Endothelial cell of umbilical vein (primary cell): ENCODE data around the gene SLC6A9. TPM values are rescaled to one million over a fixed set of nuclear protein-coding genes. Genes with fewer than 3 reads are reported as not detected.

Source experiments
- BruUV-seq: library from RNA; stranded (reverse); fragments of 400-500 nt; replicated peaks from 2 replicates; lab custom pipeline; 2021; lab: Mats Ljungman, UMichigan
- CTCF ChIA-PET: fragments of 300-600, 350-600 bp; sonication (Branson Sonifier 250); formaldehyde crosslinking; loops from one replicate; lab custom pipeline; 2021; ENCODE audit warnings: antibody characterized with exemption, inconsistent platforms; lab: Charles Lee
- POLR2A ChIA-PET: fragments of 300-600, 350-600 bp; sonication (Branson Sonifier 250); formaldehyde crosslinking; loops from one replicate; lab custom pipeline; 2021; ENCODE audit warnings: antibody characterized with exemption, inconsistent platforms; lab: Charles Lee
- DNase-seq: peaks from one replicate; pipeline ENCODE4 v3.0.0-alpha.2; 2011; ENCODE audit warnings: low read depth, low spot score
- FAIRE-seq: peaks from 2 replicates; lab custom pipeline; 2011; peaks lifted over from hg19 to GRCh38; lab: Jason Lieb, UNC
- H2AFZ ChIP-seq: 2 replicates; pipeline ENCODE4 v1.6.0; 2012; ENCODE audit warnings: low read depth, low read length, control low read depth, inconsistent platforms
- H3K27ac ChIP-seq: 2 replicates; pipeline ENCODE4 v1.5.1; 2011; ENCODE audit warnings: low read depth, mild to moderate bottlenecking, control low read depth, low read length, moderate library complexity; ENCODE audit not compliant: insufficient read depth
- H3K27me3 ChIP-seq, 2 experiments: 2 replicates each; pipeline versions ENCODE4 v1.6.0 to v1.6.1; 2011; ENCODE audit warnings: low read length in 2 of 2, mixed read lengths in 1 of 2; ENCODE audit not compliant: control insufficient read depth in 2 of 2, insufficient read depth in 2 of 2
- H3K36me3 ChIP-seq, 2 experiments: 2 replicates in 1 of 2; 3 replicates in 1 of 2; pipeline ENCODE4 v1.5.1; 2011; ENCODE audit warnings: low read length in 2 of 2, mild to moderate bottlenecking in 1 of 2, moderate library complexity in 1 of 2; ENCODE audit not compliant: control insufficient read depth in 2 of 2, insufficient read depth in 2 of 2; ENCODE audit errors: extremely low read depth in 1 of 2
- H3K4me1 ChIP-seq: 3 replicates; pipeline ENCODE4 v1.5.1; 2011; ENCODE audit warnings: mild to moderate bottlenecking, low read length; ENCODE audit not compliant: control insufficient read depth, insufficient read depth; ENCODE audit errors: extremely low read depth
- H3K4me2 ChIP-seq: 2 replicates; pipeline ENCODE4 v1.6.1; 2011; ENCODE audit warnings: low read length, control low read depth, mixed read lengths; ENCODE audit not compliant: insufficient read depth
- H3K4me3 ChIP-seq, 3 experiments: fragments of 200-600 bp in 1 of 3; sonication (generic), shearing (Covaris generic) in 1 of 3; replicated peaks in 1 of 3; 2 replicates each; pipeline ENCODE4 v1.5.1; 2011 to 2016; ENCODE audit warnings: control low read depth in 3 of 3, low read length in 3 of 3, mild to moderate bottlenecking in 2 of 3, inconsistent platforms in 1 of 3, low read depth in 1 of 3, moderate library complexity in 1 of 3; ENCODE audit not compliant: insufficient read depth in 1 of 3
- H3K79me2 ChIP-seq: 2 replicates; pipeline ENCODE4 v1.6.0; 2012; ENCODE audit warnings: low read length, inconsistent platforms; ENCODE audit not compliant: control insufficient read depth, insufficient read depth
- H3K9ac ChIP-seq: replicated peaks from 2 replicates; pipeline ENCODE3; 2011; ENCODE audit warnings: low read length, control low read depth; ENCODE audit not compliant: insufficient read depth; ENCODE audit errors: extremely low read depth
- H3K9me1 ChIP-seq: replicated peaks from 3 replicates; pipeline ENCODE4 v1.6.0; 2011; ENCODE audit warnings: mild to moderate bottlenecking, low read length; ENCODE audit not compliant: control insufficient read depth, insufficient read depth; ENCODE audit errors: extremely low read depth
- H3K9me3 ChIP-seq: replicated peaks from 2 replicates; pipeline ENCODE4 v1.5.1; 2012; ENCODE audit warnings: low read length, inconsistent platforms; ENCODE audit not compliant: control insufficient read depth, insufficient read depth
- H4K20me1 ChIP-seq: replicated peaks from 2 replicates; pipeline ENCODE3; 2011; ENCODE audit warnings: mild to moderate bottlenecking, low read length; ENCODE audit not compliant: control insufficient read depth, insufficient read depth; ENCODE audit errors: extremely low read depth
- EZH2 ChIP-seq: IDR thresholded peaks from 2 replicates; pipeline ENCODE4 v1.6.1; 2012; ENCODE audit warnings: borderline replicate concordance, low read depth, mild to moderate bottlenecking, moderate library complexity, low read length, inconsistent platforms; ENCODE audit not compliant: severe bottlenecking
- FOS ChIP-seq: IDR thresholded peaks from 2 replicates; pipeline ENCODE4 v1.6.1; 2011; ENCODE audit warnings: mild to moderate bottlenecking, low read length, moderate library complexity, borderline replicate concordance; ENCODE audit not compliant: insufficient read depth
- GATA2 ChIP-seq: IDR thresholded peaks from 2 replicates; pipeline ENCODE4 v1.7.0; 2011; ENCODE audit warnings: low read depth, mild to moderate bottlenecking, moderate library complexity, mixed read lengths, low read length; ENCODE audit not compliant: insufficient read length, insufficient read depth
- JUN ChIP-seq: IDR thresholded peaks from 2 replicates; pipeline ENCODE4 v1.6.1; 2011; ENCODE audit warnings: borderline replicate concordance, low read depth; ENCODE audit not compliant: insufficient read length, insufficient read depth
- MYC ChIP-seq: IDR thresholded peaks from one replicate; pipeline ENCODE4 v1.6.1; 2011; ENCODE audit warnings: mild to moderate bottlenecking, low read depth, low read length
- POLR2A ChIP-seq: IDR thresholded peaks from 2 replicates; pipeline ENCODE4 v1.6.1; 2012; ENCODE audit warnings: low read depth, mild to moderate bottlenecking, control low read depth, low read length
- POLR2AphosphoS5 ChIP-seq: IDR thresholded peaks from 2 replicates; pipeline ENCODE4 v1.6.1; 2012; ENCODE audit warnings: low read depth, mild to moderate bottlenecking, control low read depth, low read length, moderate library complexity; ENCODE audit not compliant: insufficient read depth
- dilution Hi-C: fragments of 300-500 bp; cut with MboI; formaldehyde crosslinking; loops from one replicate; pipeline ENCODE4 v1.15.0; 2019; ENCODE audit warnings: low sequenced_read_pairs; ENCODE audit not compliant: extremely low pct_ligation_motif_present
- intact Hi-C: fragments of 100-400 bp; cut with micrococcal nuclease; formaldehyde crosslinking; loops from one replicate; pipeline ENCODE4 v1.10.0; 2022
- polyA plus RNA-seq, 4 experiments: library from polyadenylated mRNA; depleted of rRNA in 3 of 4; stranded (reverse) in 3 of 4; unstranded in 1 of 4; fragments of >200 nt; gene quantifications; 2 replicates each; pipeline versions ENCODE4 v1.2.1 to v1.2.3, GENCODE V29; 2011 to 2012; ENCODE audit warnings: missing spikeins in 1 of 4
- total RNA-seq: library from RNA; stranded (reverse); gene quantifications from 2 replicates; pipeline ENCODE4 v1.2.3, GENCODE V29; 2021
- TF ChIP-seq, protein P1 (sequence below): IDR thresholded peaks from 2 replicates; pipeline ENCODE4 v1.6.1; 2011; ENCODE audit not compliant: insufficient read depth, insufficient read length
- TF ChIP-seq, protein P2 (sequence below), 2 donors: IDR thresholded peaks; 1 replicate in 1 of 2; 2 replicates in 1 of 2; pipeline ENCODE4 v1.5.1; 2011; ENCODE audit warnings: low read length in 2 of 2, mild to moderate bottlenecking in 2 of 2, moderate library complexity in 2 of 2, control low read depth in 1 of 2, inconsistent platforms in 1 of 2, low read depth in 1 of 2; ENCODE audit not compliant: insufficient read depth in 1 of 2; ENCODE audit errors: extremely low read depth in 1 of 2

Gene SLC6A9
- total and polyA plus RNA-seq, 2 donors (not counting 3 experiments of a cell fraction or from before 2014, with no cell fraction given) = 0.80 to 1.5 TPM

DNA sequence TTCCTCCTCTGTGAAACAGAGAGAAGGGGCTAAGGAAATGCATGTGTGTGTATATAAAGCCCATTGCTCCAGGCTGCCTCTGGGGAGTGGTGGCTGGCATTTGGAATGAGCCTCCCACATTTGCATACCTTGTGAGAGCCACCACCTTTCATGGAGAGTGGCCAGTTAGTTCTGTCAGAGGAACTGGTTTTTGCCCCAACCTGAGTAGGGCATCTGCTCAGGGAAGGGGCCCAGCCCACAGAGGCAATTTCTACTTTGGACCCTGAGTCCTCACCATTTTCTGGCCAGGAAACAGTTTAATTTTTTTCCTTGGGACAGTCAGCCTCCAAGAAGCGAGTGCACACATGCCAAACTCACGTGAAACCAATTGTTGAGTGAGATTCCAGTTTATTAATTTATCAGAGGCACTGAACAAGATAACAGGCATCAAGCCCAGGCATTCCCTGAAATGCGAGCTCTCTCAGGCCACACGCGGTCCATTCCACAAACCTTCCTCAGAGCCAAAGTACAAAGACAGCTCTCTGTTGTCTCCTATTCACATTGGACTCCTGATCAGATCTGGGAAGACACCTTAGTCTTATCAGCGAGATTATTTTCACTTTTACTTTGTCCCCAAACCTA is 1.0 kb upstream of the SLC6A9 start:
- no peaks in the 10 kb centered on the region for H3K9me1 ChIP-seq
- H3K9me3 ChIP-seq = no peaks in the 10 kb centered on the region
- no TSS peak for BruUV-seq
- DNase-seq = no peak
- H3K4me3 ChIP-seq = no peak overlapping the region
- dilution Hi-C loops = no loop called here
- FAIRE-seq = no peak
- no peak overlapping the region for H3K4me2 ChIP-seq
- H3K9ac ChIP-seq = no peak overlapping the region
- no peaks in the 10 kb centered on the region for H3K36me3 ChIP-seq
- no peaks in the 10 kb centered on the region for H3K27me3 ChIP-seq
- no peaks in the 10 kb centered on the region for H4K20me1 ChIP-seq
- TF ChIP-seq POLR2AphosphoS5 = no peak
- no peak for TF ChIP-seq GATA2
- TF ChIP-seq FOS = no peak
- no peak for TF ChIP-seq JUN
- TF ChIP-seq, protein P1, sequence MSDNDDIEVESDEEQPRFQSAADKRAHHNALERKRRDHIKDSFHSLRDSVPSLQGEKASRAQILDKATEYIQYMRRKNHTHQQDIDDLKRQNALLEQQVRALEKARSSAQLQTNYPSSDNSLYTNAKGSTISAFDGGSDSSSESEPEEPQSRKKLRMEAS = no peak
- TF ChIP-seq, protein P2, sequence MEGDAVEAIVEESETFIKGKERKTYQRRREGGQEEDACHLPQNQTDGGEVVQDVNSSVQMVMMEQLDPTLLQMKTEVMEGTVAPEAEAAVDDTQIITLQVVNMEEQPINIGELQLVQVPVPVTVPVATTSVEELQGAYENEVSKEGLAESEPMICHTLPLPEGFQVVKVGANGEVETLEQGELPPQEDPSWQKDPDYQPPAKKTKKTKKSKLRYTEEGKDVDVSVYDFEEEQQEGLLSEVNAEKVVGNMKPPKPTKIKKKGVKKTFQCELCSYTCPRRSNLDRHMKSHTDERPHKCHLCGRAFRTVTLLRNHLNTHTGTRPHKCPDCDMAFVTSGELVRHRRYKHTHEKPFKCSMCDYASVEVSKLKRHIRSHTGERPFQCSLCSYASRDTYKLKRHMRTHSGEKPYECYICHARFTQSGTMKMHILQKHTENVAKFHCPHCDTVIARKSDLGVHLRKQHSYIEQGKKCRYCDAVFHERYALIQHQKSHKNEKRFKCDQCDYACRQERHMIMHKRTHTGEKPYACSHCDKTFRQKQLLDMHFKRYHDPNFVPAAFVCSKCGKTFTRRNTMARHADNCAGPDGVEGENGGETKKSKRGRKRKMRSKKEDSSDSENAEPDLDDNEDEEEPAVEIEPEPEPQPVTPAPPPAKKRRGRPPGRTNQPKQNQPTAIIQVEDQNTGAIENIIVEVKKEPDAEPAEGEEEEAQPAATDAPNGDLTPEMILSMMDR (IDR thresholded peaks at IDR 0.05; ENCODE audit: extremely low read depth in 1 of 2, insufficient read depth in 1 of 2, low read depth in 1 of 2, low read length in 2 of 2) = no peak
- no peak for TF ChIP-seq MYC
- TF ChIP-seq EZH2 = no peak
- no peak for TF ChIP-seq POLR2A
- H3K4me1 ChIP-seq = peaks cover 7% of the 10 kb centered on the region
- no peak overlapping the region for H2AFZ ChIP-seq
- intact Hi-C loops = loop anchor here (5.0 kb wide), 1 partner anchor 40 kb away; the partner anchor contains the start of gene CCDC24
- H3K79me2 ChIP-seq = no peaks in the 10 kb centered on the region
- no peak overlapping the region for H3K27ac ChIP-seq
- CTCF ChIA-PET = interaction anchor here (1.2 to 2.2 kb wide), 2 partner anchors 15 to 27 kb away, joined by 3 to 7 read pairs; no protein-coding TSS in a partner anchor
- POLR2A ChIA-PET = no interaction called here
